K562 (cell line): ENCODE measurements around the gene LMNTD2. TPM values are rescaled to one million over a fixed set of nuclear protein-coding genes. Genes with fewer than 3 reads are reported as not detected.

Experiments
- CXXC5 ChIP-seq: fragments of 250-450 bp; sonication (Bioruptor Pico); IDR thresholded peaks from 2 replicates; pipeline ENCODE4 v1.8.0; 2022; ENCODE audit warnings: inconsistent platforms, mild to moderate bottlenecking, moderate library complexity
- GABPB1 ChIP-seq: sonication (generic); formaldehyde crosslinking; IDR thresholded peaks from 2 replicates; pipeline ENCODE4 v1.8.0; 2022; ENCODE audit warnings: mild to moderate bottlenecking, missing genetic modification reagents
- NRF1 ChIP-seq, 2 experiments: fragments of 450-650 bp; IDR thresholded peaks in 1 of 2; conservative IDR thresholded peaks in 1 of 2; 2 replicates each; pipeline ENCODE4 v1.6.1; 2014; ENCODE audit warnings: mild to moderate bottlenecking in 2 of 2
- REST ChIP-seq, 2 experiments: fragments of 450-650 bp; formaldehyde crosslinking in 1 of 2; IDR thresholded peaks; 2 replicates each; pipeline versions ENCODE4 v1.4.0 to v1.6.1; 2014 to 2020; ENCODE audit warnings: mild to moderate bottlenecking in 2 of 2, borderline replicate concordance in 1 of 2, low read depth in 1 of 2
- TBP ChIP-seq: optimal IDR thresholded peaks from 2 replicates; pipeline ENCODE3; 2011; ENCODE audit warnings: low read depth, low read length, improper control_type of control experiment
- VEZF1 ChIP-seq: fragments of 200-800 bp; sonication (Bioruptor generic); IDR thresholded peaks from 2 replicates; pipeline ENCODE4 v1.6.1; 2017; ENCODE audit warnings: missing genetic modification characterization, missing compliant biosample characterization
- ZBTB11 ChIP-seq, 3 experiments: fragments of 200-800 bp in 1 of 3; fragments of 250-450 bp in 1 of 3; fragments of 450-650 bp in 1 of 3; sonication (Bioruptor Pico) in 1 of 3; sonication (Bioruptor generic) in 1 of 3; formaldehyde crosslinking in 1 of 3; IDR thresholded peaks; 2 replicates each; pipeline versions ENCODE4 v1.6.1 to v1.8.0; 2016 to 2022; ENCODE audit warnings: mild to moderate bottlenecking in 2 of 3, missing genetic modification characterization in 2 of 3, missing compliant biosample characterization in 1 of 3, moderate library complexity in 1 of 3
- ZBTB17 ChIP-seq: fragments of 450-650 bp; formaldehyde crosslinking; IDR thresholded peaks from 2 replicates; pipeline ENCODE4 v1.4.0; 2020; ENCODE audit warnings: mild to moderate bottlenecking
- ZNF134 ChIP-seq: fragments of 250-450 bp; sonication (Bioruptor Pico); conservative IDR thresholded peaks from 2 replicates; pipeline ENCODE4 v1.4.0; 2020
- ZNF398 ChIP-seq: fragments of 250-450 bp; sonication (Bioruptor Pico); IDR thresholded peaks from 2 replicates; pipeline ENCODE4 v1.8.0; 2021; ENCODE audit warnings: moderate library complexity, mild to moderate bottlenecking, inconsistent platforms
- polyA plus RNA-seq, 8 experiments: library from polyadenylated mRNA; depleted of rRNA in 4 of 8; stranded (reverse) in 5 of 8; unstranded in 3 of 8; fragments of >200 nt; fragmentation: Nextera tagmentation in 2 of 8; fragmentation: Illumina TruSeq in 1 of 8; extraction: Ambion mirVana in 2 of 8; extraction: Trizol in 1 of 8; gene quantifications; 2 replicates each; pipeline versions ENCODE4 v1.2.1 to v1.2.3, GENCODE V29; 2011 to 2014; ENCODE audit warnings: inconsistent platforms in 1 of 8, missing spikeins in 1 of 8
- total RNA-seq, 7 experiments: library from RNA; depleted of rRNA in 6 of 7; stranded (reverse); fragments of >200 nt in 6 of 7; fragmentation: Illumina TruSeq in 2 of 7; extraction: Trizol in 2 of 7; gene quantifications; 2 replicates each; pipeline versions ENCODE4 v1.2.1 to v1.2.3, GENCODE V29; 2011 to 2021; ENCODE audit warnings: low replicate concordance in 1 of 7

Gene LMNTD2
- total and polyA plus RNA-seq, 9 of the 15 experiments (the other 6 are each of a cell fraction or from before 2014, with no cell fraction given), result 0.48 to 4.2 (median 1.5) TPM; not detected in 3

- TF ChIP-seq ZBTB17 (CRISPR knock-in tag) (peak; percentile 73), REST (IDR thresholded peaks at IDR 0.05; ENCODE audit: borderline replicate concordance) (peak; percentile 3; the same call in 1 of the 2 replicates), REST (CRISPR knock-in tag; IDR thresholded peaks at IDR 0.05; ENCODE audit: low read depth) (0 out of 2 replicates have a peak, but pooled peaks have one; percentile 17), NRF1 (conservative IDR thresholded peaks at IDR 0.05 in 1 of 2, IDR thresholded peaks at IDR 0.05 in 1 of 2) (peak; percentile 93 to 94), ZNF134 (CRISPR knock-in tag) (0 out of 2 replicates have a peak, but pooled peaks have one; percentile 23), GABPB1 (CRISPR knock-in tag) (peak; percentile 90), CXXC5 (CRISPR knock-in tag) (peak; percentile 82), TBP (peak; percentile 34), ZBTB11 (CRISPR knock-in tag; IDR thresholded peaks at IDR 0.05) (peak in 1 of 3 experiments; percentile 45; a peak in 1 of 6 replicates), VEZF1 (peak; percentile 91; the same call in 1 of the 2 replicates), ZNF398 (CRISPR knock-in tag) (no peak)
Observed at GRCh38 chr11:506238-506994, 54.1 kb downstream of the LMNTD2 start (continued).
